ENCODE results near the gene C17orf113.
"Not testable (repeated sequence)": the region's sequence is repeated elsewhere in the genome, so short reads cannot be mapped to it uniquely, and the experiment has no call there.

Gene C17orf113

GRCh38 chr17:42016411-42016831 is 34.0 kb downstream of the C17orf113 start:
- DNase-seq: no peak

- DNase-seq: not testable (repeated sequence)
Measured at GRCh38 chr17:42013740-42014139, 36.7 kb downstream of the C17orf113 start.

GRCh38 chr17:42012363-42012762 is 38.0 kb downstream of the C17orf113 start:
- not testable (repeated sequence) for DNase-seq

- DNase-seq: no peak
Measured at GRCh38 chr17:42010898-42011516, 39.4 kb downstream of the C17orf113 start.

- not testable (repeated sequence) for DNase-seq
Measured at GRCh38 chr17:42010266-42010680, 40.1 kb downstream of the C17orf113 start.

GRCh38 chr17:42009170-42009569 is 41.2 kb downstream of the C17orf113 start:
- DNase-seq: no peak

- no peak for DNase-seq
Measured at GRCh38 chr17:42005166-42005565, 45.2 kb downstream of the C17orf113 start.

GRCh38 chr17:42002792-42003301 is 47.6 kb downstream of the C17orf113 start:
- DNase-seq: no peak

- DNase-seq: no peak
Measured at GRCh38 chr17:42002175-42002791, 48.1 kb downstream of the C17orf113 start.

- no peak for DNase-seq
Measured at GRCh38 chr17:42001729-42002128, 48.7 kb downstream of the C17orf113 start.

GRCh38 chr17:42000413-42001133 is 49.8 kb downstream of the C17orf113 start:
- no peak for DNase-seq

- no peak for DNase-seq
Measured at GRCh38 chr17:41998497-41998896, 51.9 kb downstream of the C17orf113 start.

GRCh38 chr17:41996855-41997164 is 53.6 kb downstream of the C17orf113 start:
- DNase-seq: no peak

- DNase-seq: no peak
Measured at GRCh38 chr17:41992576-41992975, 57.8 kb downstream of the C17orf113 start.

GRCh38 chr17:41989702-41990419 is 60.5 kb downstream of the C17orf113 start:
- no peak for DNase-seq

GRCh38 chr17:41988418-41988817 is 62.0 kb downstream of the C17orf113 start:
- no peak for DNase-seq
